ENCODE data around the gene PODN.

The PODN gene

GRCh38 chr1:53115403-53116306, 53.6 kb downstream of the PODN start:
- no peak for DNase-seq (ENCODE audit: low spot score)

DNA sequence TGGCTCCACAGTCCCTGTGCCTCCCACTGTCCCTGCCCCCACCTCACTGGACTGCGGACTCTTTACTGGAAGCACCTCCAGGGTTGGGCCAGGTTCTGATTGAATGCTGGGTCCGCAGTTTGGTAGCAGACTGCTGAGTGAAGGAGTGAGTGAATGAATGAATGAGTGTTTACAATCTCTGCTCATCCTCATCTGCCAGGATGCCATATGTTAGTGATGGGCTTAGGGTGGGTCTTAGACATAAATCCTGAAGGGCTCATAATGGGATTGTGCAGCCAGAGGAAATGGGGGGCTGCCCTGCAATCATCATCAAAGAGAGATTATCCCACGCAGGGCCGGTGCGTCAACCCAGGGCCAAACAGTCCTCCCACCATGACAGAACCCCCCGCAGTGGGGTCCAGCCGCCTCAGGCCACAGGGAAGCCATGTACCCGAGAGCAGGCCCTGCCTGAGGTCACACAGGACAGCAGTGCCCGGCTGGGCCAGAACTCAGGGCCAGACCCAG, 54.3 kb downstream of the PODN start:
- no peak for DNase-seq (ENCODE audit: low spot score)

GRCh38 chr1:53116933-53117600, 55.1 kb downstream of the PODN start:
- no peak for DNase-seq (ENCODE audit: low spot score)

GRCh38 chr1:53117836-53118235, 55.8 kb downstream of the PODN start:
- DNase-seq (ENCODE audit: low spot score), result no peak

DNA sequence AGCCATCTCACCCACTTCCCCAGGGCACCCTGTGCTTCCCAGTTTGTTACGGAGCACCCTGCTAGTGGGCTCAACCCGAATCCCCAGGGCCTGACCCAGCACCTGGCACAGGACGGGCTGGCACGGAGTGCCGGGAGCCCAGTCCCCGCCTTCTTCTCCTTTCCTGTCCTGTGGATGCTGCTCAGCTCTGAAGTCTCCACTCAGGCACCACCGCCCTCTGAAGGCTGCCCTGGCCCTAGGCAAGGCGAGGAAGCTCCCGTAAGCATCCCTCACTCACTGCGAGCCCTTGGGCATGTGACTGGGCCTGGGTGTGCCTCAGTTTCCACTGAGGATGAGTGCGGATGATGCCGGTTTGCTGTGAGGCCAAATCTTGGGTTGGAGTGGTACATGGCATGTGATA, 58.6 kb downstream of the PODN start:
- DNase-seq (ENCODE audit: low spot score), result no peak

DNA sequence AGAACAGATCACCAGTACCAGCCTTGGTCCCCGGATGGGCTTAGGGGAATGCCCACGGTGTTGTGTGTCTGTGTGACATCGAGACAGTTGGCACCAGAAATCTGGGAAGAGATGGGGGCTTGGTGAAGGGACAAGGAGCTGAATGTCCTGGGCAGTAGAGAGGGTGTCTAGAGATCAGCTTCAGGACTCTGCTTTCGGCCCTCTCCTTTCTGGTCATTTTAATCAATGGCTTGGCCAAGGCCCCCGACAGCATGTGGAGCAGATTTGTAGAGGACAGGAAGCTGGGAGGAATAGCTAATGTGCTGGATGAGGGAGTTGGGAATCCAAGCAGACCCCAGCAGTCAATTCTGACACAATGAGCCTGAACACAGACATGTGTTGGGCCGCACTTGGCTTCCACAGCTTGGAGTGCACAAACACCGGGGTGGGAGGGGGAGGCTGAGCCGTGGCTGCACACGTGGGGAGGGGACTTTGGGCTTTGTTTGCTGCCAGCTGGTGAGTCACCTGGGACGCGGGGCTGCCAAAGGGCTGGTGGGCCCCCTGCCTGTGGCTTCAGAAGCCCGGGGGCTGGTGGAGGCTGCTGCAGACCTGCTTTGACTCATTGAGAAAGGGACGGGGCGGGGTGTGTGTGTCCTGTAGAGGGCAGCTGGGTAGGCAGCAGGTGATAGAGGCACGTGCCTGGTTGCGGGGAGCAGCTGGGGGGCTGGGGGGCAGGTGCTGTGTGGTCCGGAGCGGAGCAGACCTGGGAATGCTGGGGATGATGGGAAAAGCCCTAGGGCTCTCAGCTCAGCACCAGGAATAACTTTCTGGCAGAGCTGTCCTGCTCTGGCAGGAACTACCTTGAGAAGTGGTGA, 59.5 kb downstream of the PODN start:
- no peak for DNase-seq (ENCODE audit: low spot score)

- no peak for DNase-seq (ENCODE audit: low spot score)
Observed at GRCh38 chr1:53122201-53122885, 60.3 kb downstream of the PODN start.

DNA sequence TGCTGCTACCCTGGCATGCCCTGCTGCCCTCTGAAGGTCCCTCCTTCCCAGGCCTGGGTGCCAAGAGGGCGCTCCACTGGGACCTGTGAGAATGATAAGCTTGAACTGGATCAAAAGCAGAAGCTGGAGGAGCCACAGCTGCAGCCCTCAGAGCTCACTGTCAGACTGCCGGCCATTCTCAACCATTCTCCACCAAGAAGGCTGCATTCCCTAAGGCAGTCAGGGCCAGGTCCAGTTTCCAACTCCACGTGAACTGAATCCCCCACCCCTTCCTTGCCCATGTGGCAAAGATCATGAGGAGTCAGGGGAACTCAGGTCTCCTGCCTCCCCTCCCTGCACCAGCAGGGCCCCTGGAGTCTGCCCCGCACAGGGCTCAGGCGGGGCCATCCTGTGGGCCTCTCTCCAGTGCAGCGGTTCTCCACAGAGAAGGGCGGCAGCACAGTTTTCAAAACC, 61.0 kb downstream of the PODN start:
- DNase-seq (ENCODE audit: low spot score), result no peak

- no peak for DNase-seq (ENCODE audit: low spot score)
Observed at GRCh38 chr1:53123453-53124140, 61.6 kb downstream of the PODN start.

GRCh38 chr1:53125122-53125521, 63.1 kb downstream of the PODN start:
- no peak for DNase-seq (ENCODE audit: low spot score)

DNA sequence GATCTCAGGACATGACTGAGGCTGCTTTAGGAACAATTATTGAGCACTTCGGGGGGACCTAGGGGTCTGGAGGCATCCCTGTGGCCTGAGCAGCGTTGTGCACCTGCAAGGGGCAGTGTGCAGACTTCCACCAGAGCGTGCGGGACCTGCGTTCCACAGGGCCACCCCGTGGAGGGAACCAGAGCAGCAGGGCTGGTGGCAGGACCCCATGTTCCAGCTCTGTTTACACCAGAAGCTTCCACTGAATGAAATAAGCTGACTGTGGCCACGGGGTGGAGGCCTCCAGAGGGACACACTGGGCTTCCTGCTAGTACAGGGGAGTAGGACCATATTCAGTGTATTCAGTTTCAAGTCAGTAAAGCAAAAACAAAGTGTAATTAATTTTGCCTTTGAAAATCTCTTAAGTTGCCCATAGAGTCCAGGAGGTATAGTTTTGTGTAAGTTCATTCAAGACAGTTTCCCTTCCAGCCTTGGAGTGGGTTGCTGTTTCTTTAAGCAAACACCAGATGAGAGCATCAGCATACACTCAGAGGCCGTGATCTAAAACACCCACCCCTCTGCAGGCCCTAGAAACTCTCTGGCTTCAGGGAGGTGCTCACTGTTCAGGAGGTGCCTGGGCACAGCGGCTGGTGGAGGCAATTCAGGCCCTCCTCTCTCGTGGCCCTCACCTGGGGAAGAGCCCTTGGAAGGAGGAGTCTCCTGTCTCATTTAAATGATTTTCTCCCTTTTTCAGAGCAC, 63.8 kb downstream of the PODN start:
- DNase-seq (ENCODE audit: low spot score), result no peak

- no peak for DNase-seq (ENCODE audit: low spot score)
Observed at GRCh38 chr1:53126495-53126894, 64.5 kb downstream of the PODN start.

- DNase-seq (ENCODE audit: low spot score), result no peak
Observed at GRCh38 chr1:53127546-53127945, 65.5 kb downstream of the PODN start.

DNA sequence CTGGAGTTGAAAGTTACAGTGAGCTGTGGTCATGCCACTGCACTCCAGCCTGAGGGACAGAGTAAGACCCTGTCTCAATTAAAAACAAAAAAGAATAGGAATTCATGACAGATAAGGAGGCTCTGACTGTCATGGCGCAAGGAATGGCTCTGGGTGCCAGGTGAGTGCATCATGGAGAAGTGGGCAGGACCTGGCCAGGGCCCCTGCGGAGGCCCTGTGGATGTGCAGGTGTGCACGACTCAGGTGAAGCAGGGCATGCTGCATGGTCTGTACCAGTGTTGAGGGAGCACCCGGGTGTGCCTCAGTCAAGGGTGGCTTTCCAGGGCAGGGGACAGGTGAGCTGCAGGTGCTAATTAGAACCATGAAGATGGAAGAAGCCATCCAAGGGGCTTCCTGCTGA, 66.4 kb downstream of the PODN start:
- DNase-seq (ENCODE audit: low spot score), result no peak

GRCh38 chr1:53129891-53130597, 68.0 kb downstream of the PODN start:
- no peak for DNase-seq (ENCODE audit: low spot score)

DNA sequence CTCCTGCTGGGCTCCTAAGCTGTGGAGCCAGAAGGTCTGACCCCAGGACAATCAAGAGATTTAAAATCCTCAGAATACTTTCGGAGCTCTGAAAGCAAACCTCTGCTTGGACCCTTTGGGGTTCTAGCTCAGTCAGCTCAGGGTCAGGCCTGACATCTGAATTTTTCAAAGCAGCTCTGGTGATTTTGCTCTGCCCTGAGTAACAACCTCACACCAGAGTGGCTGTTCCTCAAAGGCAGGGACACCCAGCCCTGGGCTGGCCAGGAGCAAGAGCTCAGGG, 68.5 kb downstream of the PODN start:
- DNase-seq (ENCODE audit: low spot score), result no peak

DNA sequence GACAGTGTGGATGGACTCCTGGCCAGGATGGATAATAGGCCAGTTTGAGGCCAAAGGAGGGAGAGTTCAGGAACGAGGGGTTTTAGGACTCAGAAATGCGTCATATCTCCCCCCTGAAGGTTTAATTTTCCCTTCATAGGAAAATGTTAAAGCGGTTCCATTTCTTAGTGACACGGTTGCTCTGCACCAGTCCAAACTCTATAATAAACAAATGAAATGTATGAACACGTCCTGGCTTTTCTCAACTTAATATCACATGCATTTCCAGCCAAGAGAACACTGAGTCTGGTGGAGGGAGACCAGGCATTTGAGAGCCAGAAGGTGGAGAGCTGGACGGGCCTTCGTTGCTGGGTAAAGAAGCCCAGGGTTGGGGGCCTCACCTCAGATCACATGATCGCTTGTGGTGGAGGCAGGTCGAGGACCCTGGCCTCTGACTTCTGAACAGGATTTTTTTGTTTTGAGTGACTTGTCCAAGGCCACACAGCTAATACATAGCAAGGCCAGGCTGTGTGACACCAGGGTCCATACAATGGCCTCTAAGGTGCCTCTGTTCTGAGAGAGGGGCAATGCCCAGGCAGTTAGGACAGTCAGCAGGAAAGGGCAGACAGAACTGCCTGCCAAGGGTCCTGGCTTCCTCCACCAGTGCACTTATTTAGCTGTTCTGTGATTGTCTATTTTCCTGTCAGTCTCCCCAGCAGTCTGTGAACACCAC, 69.0 kb downstream of the PODN start:
- no peak for DNase-seq (ENCODE audit: low spot score)

DNA sequence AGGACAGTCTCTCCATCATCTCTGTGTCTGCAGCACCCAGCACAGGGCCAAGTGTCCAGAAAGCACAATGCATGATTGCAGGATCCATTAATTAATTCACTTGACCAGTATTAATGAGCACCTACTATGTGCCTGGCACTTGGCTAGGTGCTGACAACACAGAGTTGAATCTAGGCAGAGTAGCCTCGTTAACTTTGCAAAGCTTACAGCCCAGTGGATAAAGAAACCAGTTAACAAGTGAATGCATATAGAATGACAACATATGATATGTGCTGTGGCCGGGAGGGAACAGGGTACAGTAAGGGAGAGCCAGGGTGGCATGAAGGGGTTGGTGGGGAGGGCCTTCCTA, 69.6 kb downstream of the PODN start:
- no peak for DNase-seq (ENCODE audit: low spot score)

- DNase-seq (ENCODE audit: low spot score), result no peak
Observed at GRCh38 chr1:53132176-53132575, 70.2 kb downstream of the PODN start.

Data from hematopoietic multipotent progenitor cell treated with erythropoietin and hydrocortisone succinate and interleukin-3 and kit ligand, for 15 days (in vitro differentiated cells).